ENCODE measurements around the gene MAGI1. TPM values are rescaled to one million over a fixed set of nuclear protein-coding genes. Genes with fewer than 3 reads are reported as not detected.

MAGI1 gene
- total and polyA plus RNA-seq, 7 experiments from 2014 or later = 0.39 TPM; not detected in 6

DNA sequence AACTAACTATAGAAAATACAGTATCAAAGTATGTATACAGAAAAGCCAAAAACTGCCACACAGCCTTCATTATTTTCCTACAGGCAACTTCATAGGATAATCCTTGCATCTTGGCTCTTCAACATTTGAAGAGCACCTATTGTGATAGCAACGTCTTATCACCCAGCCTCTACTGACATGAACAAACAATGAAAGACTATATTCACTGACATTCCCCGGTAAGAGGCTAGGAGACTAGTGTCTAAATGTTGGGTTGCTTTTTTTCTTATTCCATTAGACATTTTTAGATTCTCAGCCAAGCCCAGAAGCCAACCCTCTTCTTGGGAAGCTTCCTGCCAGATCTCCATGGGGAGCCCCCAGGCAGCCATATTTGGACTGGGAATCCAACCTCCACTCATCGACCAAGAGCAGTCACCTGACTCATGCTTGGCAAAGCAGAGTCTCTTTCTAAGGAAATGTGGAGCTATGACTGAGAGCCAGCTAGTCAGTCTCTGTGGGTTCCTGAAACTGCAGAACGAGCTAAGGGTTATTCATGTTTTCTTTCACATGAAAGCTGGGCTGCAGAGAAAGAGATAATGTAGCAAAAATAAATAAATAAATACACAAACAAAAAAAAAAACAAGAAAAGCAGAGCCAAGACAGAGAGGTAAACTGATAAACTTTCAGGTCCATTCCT, 227.5 kb downstream of the MAGI1 start:
- no peak for ATAC-seq
- peaks cover 0 to 7% (median 3%) of the 10 kb centered on the region in 11 donors for H3K9me3 Mint-ChIP-seq
- Histone ChIP-seq H3K27ac (ENCODE audit: low read depth, low read length) (no peak overlapping the region), H3K4me1 (ENCODE audit: control insufficient read depth in 2 of 2, insufficient read depth in 2 of 2, low read length in 2 of 2) (no peaks in the 10 kb centered on the region), H3K27me3 (ENCODE audit: control insufficient read depth in 2 of 2, insufficient read depth in 2 of 2, low read length in 2 of 2) (no peaks in the 10 kb centered on the region), H3K9me3 (ENCODE audit: control insufficient read depth in 2 of 3, low read length in 3 of 3) (no peaks in the 10 kb centered on the region), H3K36me3 (ENCODE audit: control insufficient read depth in 2 of 3, insufficient read depth in 3 of 3, low read length in 3 of 3) (no peaks in the 10 kb centered on the region), H3K4me3 (ENCODE audit: low read length) (no peak overlapping the region)
- intact Hi-C loops (cut with micrococcal nuclease) = no loop called here
- no peak overlapping the region for H3K4me3 Mint-ChIP-seq
- H3K4me1 Mint-ChIP-seq = no peaks in the 10 kb centered on the region
- H3K27ac Mint-ChIP-seq = no peak overlapping the region
- ChIA-PET CTCF (no interaction called here), POLR2A (no interaction called here)
- H3K36me3 Mint-ChIP-seq = no peaks in the 10 kb centered on the region
- H3K27me3 Mint-ChIP-seq = no peaks in the 10 kb centered on the region
- DNase-seq = no peak

DNA sequence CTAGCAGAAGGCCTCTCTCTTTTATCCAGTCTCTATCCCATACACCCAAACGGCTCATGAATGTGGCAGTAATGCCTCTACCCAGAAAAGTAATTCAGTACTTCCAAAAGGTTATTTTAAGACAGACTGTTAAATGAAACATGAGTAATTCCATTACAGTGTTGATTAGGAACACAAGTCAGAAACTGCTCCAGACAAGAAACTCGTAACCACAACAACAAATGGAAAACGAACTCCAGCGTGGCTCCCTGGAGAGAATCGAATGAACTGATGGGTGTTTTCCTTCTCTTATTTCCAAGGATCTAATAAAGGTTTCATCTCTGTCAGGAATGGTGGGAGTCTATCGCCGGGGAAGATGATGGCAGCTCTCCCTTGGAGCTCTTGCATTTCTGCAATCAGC, 228.4 kb downstream of the MAGI1 start:
- H3K4me1 ChIP-seq (ENCODE audit: control insufficient read depth in 2 of 2, insufficient read depth in 2 of 2, low read length in 2 of 2) = no peaks in the 10 kb centered on the region
- intact Hi-C loops (cut with micrococcal nuclease) = no loop called here
- ChIA-PET POLR2A (no interaction called here), CTCF (no interaction called here)
- Mint-ChIP-seq H3K4me1 (no peaks in the 10 kb centered on the region), H3K27me3 (no peaks in the 10 kb centered on the region), H3K4me3 (no peak overlapping the region), H3K27ac (no peak overlapping the region), H3K9me3 (peaks cover 0 to 10% (median 4%) of the 10 kb centered on the region in 11 donors), H3K36me3 (no peaks in the 10 kb centered on the region)
- no peak overlapping the region for H3K4me3 ChIP-seq (ENCODE audit: low read length)
- no peak for DNase-seq
- H3K27ac ChIP-seq (ENCODE audit: low read depth, low read length) = no peak overlapping the region
- ATAC-seq = no peak
- H3K27me3 ChIP-seq (ENCODE audit: control insufficient read depth in 2 of 2, insufficient read depth in 2 of 2, low read length in 2 of 2) = no peaks in the 10 kb centered on the region
- no peaks in the 10 kb centered on the region for H3K36me3 ChIP-seq (ENCODE audit: control insufficient read depth in 2 of 3, insufficient read depth in 3 of 3, low read length in 3 of 3)
- no peaks in the 10 kb centered on the region for H3K9me3 ChIP-seq (ENCODE audit: control insufficient read depth in 2 of 3, low read length in 3 of 3)

DNA sequence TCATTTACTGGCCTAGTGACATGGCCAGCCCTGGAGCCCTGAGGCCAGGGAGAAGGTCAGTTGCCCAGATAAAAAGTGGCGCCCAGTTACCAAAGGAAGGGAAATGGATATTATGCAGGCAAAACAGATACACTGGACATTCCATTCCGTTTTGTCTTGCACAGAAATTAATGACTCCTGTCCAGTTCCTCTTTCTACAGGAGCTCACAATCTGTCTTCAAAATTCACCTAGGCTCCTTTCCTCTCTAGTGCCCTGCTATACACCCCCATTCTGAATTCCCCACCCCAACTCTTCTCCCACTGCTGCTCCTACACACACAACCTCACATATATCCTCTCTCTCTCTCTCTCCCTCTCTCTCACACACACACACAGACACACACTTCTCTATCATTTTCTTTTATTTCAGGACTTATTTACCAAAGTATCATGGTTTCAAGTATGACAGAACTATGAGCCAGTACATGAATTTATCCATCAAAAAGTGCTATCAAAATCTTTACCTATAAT, 229.0 kb downstream of the MAGI1 start:
- Mint-ChIP-seq H3K27ac (no peak overlapping the region), H3K27me3 (no peaks in the 10 kb centered on the region), H3K4me1 (no peaks in the 10 kb centered on the region), H3K9me3 (peaks cover 0 to 16% (median 6%) of the 10 kb centered on the region in 11 donors), H3K36me3 (no peaks in the 10 kb centered on the region), H3K4me3 (no peak overlapping the region)
- POLR2A ChIA-PET = no interaction called here
- CTCF ChIA-PET = no interaction called here
- intact Hi-C loops (cut with micrococcal nuclease) = no loop called here
- Histone ChIP-seq H3K4me1 (ENCODE audit: control insufficient read depth in 2 of 2, insufficient read depth in 2 of 2, low read length in 2 of 2) (no peaks in the 10 kb centered on the region), H3K9me3 (ENCODE audit: control insufficient read depth in 2 of 3, low read length in 3 of 3) (no peaks in the 10 kb centered on the region), H3K36me3 (ENCODE audit: control insufficient read depth in 2 of 3, insufficient read depth in 3 of 3, low read length in 3 of 3) (no peaks in the 10 kb centered on the region), H3K27me3 (ENCODE audit: control insufficient read depth in 2 of 2, insufficient read depth in 2 of 2, low read length in 2 of 2) (no peaks in the 10 kb centered on the region), H3K27ac (ENCODE audit: low read depth, low read length) (no peak overlapping the region), H3K4me3 (ENCODE audit: low read length) (no peak overlapping the region)
- ATAC-seq (no peak), DNase-seq (no peak)

DNA sequence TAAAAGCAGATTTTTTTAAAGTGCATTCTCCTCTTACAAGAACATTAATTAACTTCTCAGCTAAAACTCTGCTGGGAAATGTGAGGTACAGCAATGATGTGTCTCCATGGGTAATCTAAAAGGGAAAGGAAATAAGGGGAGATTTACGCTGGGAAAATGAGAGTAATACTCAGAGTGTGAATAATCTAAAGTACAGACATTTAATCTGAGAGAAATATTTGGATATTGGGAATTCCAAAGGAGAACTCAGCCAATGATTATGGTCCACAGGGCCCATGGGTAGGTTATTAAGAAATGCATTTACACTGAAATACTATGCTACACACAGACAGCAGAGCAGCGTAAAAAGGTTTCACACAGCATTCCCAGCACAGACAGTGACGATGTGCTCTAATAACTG, 229.9 kb downstream of the MAGI1 start:
- no peaks in the 10 kb centered on the region for H3K36me3 ChIP-seq (ENCODE audit: control insufficient read depth in 2 of 3, insufficient read depth in 3 of 3, low read length in 3 of 3)
- H3K4me1 ChIP-seq (ENCODE audit: control insufficient read depth in 2 of 2, insufficient read depth in 2 of 2, low read length in 2 of 2) = no peaks in the 10 kb centered on the region
- ChIA-PET CTCF (no interaction called here), POLR2A (no interaction called here)
- Mint-ChIP-seq H3K27me3 (peaks cover 0 to 3% (median 0%) of the 10 kb centered on the region in 5 donors), H3K36me3 (no peaks in the 10 kb centered on the region), H3K9me3 (peaks cover 0 to 20% (median 6%) of the 10 kb centered on the region in 11 donors), H3K4me1 (no peaks in the 10 kb centered on the region), H3K4me3 (no peak overlapping the region), H3K27ac (no peak overlapping the region)
- H3K27ac ChIP-seq (ENCODE audit: low read depth, low read length) = no peak overlapping the region
- H3K9me3 ChIP-seq (ENCODE audit: control insufficient read depth in 2 of 3, low read length in 3 of 3) = no peaks in the 10 kb centered on the region
- intact Hi-C loops (cut with micrococcal nuclease) = no loop called here
- H3K4me3 ChIP-seq (ENCODE audit: low read length) = no peak overlapping the region
- DNase-seq = no peak
- no peak for ATAC-seq
- H3K27me3 ChIP-seq (ENCODE audit: control insufficient read depth in 2 of 2, insufficient read depth in 2 of 2, low read length in 2 of 2) = no peaks in the 10 kb centered on the region

DNA sequence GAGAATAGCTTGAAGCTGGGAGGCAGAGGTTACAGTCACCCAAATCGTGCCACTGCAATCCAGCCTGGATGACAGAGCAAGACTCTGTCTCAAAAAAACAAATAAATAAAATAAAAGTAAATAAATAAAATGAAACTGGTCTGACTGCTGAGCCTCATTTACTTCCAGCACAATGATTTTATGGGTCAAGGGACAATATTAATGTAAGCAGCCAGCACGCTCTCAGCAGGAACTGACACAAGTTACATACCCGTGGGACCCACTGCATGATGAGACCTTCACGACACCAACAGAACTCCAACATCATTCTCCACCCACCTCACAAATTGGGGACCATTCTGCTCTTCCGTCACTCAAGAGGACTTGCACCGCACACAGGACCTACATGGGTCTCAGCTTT, 230.3 kb downstream of the MAGI1 start:
- Histone ChIP-seq H3K4me1 (ENCODE audit: control insufficient read depth in 2 of 2, insufficient read depth in 2 of 2, low read length in 2 of 2) (no peaks in the 10 kb centered on the region), H3K27me3 (ENCODE audit: control insufficient read depth in 2 of 2, insufficient read depth in 2 of 2, low read length in 2 of 2) (no peaks in the 10 kb centered on the region), H3K36me3 (ENCODE audit: control insufficient read depth in 2 of 3, insufficient read depth in 3 of 3, low read length in 3 of 3) (no peaks in the 10 kb centered on the region), H3K4me3 (ENCODE audit: low read length) (no peak overlapping the region), H3K9me3 (ENCODE audit: control insufficient read depth in 2 of 3, low read length in 3 of 3) (no peaks in the 10 kb centered on the region), H3K27ac (ENCODE audit: low read depth, low read length) (no peak overlapping the region)
- H3K36me3 Mint-ChIP-seq = no peaks in the 10 kb centered on the region
- DNase-seq = no peak
- ChIA-PET POLR2A (no interaction called here), CTCF (no interaction called here)
- intact Hi-C loops (cut with micrococcal nuclease) = no loop called here
- H3K9me3 Mint-ChIP-seq = peaks cover 0 to 20% (median 6%) of the 10 kb centered on the region in 11 donors
- no peak overlapping the region for H3K27ac Mint-ChIP-seq
- H3K4me1 Mint-ChIP-seq = no peaks in the 10 kb centered on the region
- no peak overlapping the region for H3K4me3 Mint-ChIP-seq
- no peak for ATAC-seq
- H3K27me3 Mint-ChIP-seq = peaks cover 0 to 7% (median 0%) of the 10 kb centered on the region in 5 donors

DNA sequence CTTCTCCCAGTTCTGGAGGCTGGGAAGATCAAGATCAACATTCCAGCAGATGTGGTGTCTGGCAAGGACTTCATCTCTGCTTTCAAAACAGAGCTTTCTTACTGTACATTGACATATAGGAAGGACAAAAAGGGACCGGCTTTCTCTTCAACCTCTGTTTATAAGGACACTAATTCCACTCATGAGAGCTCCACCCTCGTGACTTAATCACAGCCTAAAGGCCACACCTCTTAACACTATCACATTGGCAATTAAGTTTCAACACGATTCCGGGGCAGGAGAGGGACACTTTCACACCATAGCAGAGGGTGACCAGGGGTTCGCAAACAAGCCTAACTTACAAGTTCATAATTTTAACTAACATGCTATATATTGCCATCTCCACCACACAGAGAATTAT, 231.5 kb downstream of the MAGI1 start:
- Histone ChIP-seq H3K4me1 (ENCODE audit: control insufficient read depth in 2 of 2, insufficient read depth in 2 of 2, low read length in 2 of 2) (no peaks in the 10 kb centered on the region), H3K4me3 (ENCODE audit: low read length) (no peak overlapping the region), H3K9me3 (ENCODE audit: control insufficient read depth in 2 of 3, low read length in 3 of 3) (no peaks in the 10 kb centered on the region), H3K36me3 (ENCODE audit: control insufficient read depth in 2 of 3, insufficient read depth in 3 of 3, low read length in 3 of 3) (no peaks in the 10 kb centered on the region), H3K27me3 (ENCODE audit: control insufficient read depth in 2 of 2, insufficient read depth in 2 of 2, low read length in 2 of 2) (no peaks in the 10 kb centered on the region), H3K27ac (ENCODE audit: low read depth, low read length) (no peak overlapping the region)
- Mint-ChIP-seq H3K9me3 (peaks cover 0 to 20% (median 6%) of the 10 kb centered on the region in 11 donors), H3K27ac (no peak overlapping the region), H3K27me3 (peaks cover 0 to 7% (median 0%) of the 10 kb centered on the region in 5 donors), H3K4me3 (no peak overlapping the region), H3K4me1 (no peaks in the 10 kb centered on the region), H3K36me3 (no peaks in the 10 kb centered on the region)
- intact Hi-C loops (cut with micrococcal nuclease) = no loop called here
- ChIA-PET POLR2A (no interaction called here), CTCF (no interaction called here)
- ATAC-seq (no peak), DNase-seq (no peak)

DNA sequence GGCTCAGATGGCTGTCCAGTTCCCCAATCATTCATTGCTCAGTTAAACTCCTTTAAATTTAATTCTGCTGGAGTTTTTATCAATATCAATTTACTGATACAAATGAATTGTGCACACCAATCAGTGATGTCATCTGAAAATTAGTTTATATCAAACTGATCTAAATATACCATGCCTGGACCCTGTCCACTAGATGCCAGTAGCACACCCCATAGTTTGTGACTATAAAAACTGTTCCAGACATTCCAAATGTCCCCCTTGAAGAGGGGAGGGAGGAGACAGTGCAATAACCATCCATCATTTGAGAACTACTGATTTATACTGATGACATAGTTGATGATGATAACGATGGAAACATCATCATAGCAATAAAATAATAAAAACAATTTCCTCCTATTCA, 232.1 kb downstream of the MAGI1 start:
- no peak overlapping the region for H3K4me3 Mint-ChIP-seq
- peaks cover 0 to 20% (median 6%) of the 10 kb centered on the region in 11 donors for H3K9me3 Mint-ChIP-seq
- Histone ChIP-seq H3K9me3 (ENCODE audit: control insufficient read depth in 2 of 3, low read length in 3 of 3) (no peaks in the 10 kb centered on the region), H3K36me3 (ENCODE audit: control insufficient read depth in 2 of 3, insufficient read depth in 3 of 3, low read length in 3 of 3) (no peaks in the 10 kb centered on the region), H3K4me3 (ENCODE audit: low read length) (no peak overlapping the region), H3K27me3 (ENCODE audit: control insufficient read depth in 2 of 2, insufficient read depth in 2 of 2, low read length in 2 of 2) (no peaks in the 10 kb centered on the region), H3K27ac (ENCODE audit: low read depth, low read length) (no peak overlapping the region), H3K4me1 (ENCODE audit: control insufficient read depth in 2 of 2, insufficient read depth in 2 of 2, low read length in 2 of 2) (no peaks in the 10 kb centered on the region)
- ChIA-PET CTCF (no interaction called here), POLR2A (no interaction called here)
- DNase-seq = no peak
- peaks cover 0 to 7% (median 0%) of the 10 kb centered on the region in 5 donors for H3K27me3 Mint-ChIP-seq
- H3K36me3 Mint-ChIP-seq = no peaks in the 10 kb centered on the region
- H3K4me1 Mint-ChIP-seq = no peaks in the 10 kb centered on the region
- H3K27ac Mint-ChIP-seq = no peak overlapping the region
- no peak for ATAC-seq
- intact Hi-C loops (cut with micrococcal nuclease) = no loop called here

All from naive thymus-derived CD4-positive, alpha-beta T cell (primary cell).